ENCODE data around the gene SAFB2. TPM values are rescaled to one million over a fixed set of nuclear protein-coding genes. Genes with fewer than 3 reads are reported as not detected.

The SAFB2 gene
- total RNA-seq, 1 experiment from 2014 or later = 86.9 TPM

DNA sequence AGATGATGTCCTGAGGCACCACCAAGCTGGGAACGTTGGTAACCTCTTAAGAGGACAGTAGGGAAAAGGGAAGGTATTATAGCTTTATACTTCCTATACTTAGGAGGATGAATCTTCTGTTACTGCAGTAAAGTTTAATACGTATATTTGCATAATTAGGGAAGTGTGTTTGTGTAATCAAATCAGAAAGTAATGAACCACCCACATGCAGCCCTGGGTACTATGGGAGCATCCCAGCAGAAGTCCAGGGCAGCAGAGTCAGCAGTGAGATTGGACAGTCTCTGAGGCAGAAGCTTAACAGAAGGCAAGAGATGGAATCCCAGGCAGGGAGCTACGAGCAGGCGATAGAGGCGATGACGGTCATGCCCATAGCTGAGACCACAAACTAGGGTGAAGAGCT lies 12.9 kb upstream of the SAFB2 start:
- no TSS peak for BruUV-seq (replicated peaks)
- RAD21 ChIA-PET (ENCODE audit: low non-redundant PET in 1 of 2, low total read pairs in 2 of 2, uncharacterized antibody in 2 of 2, unreplicated experiment in 2 of 2) = no interaction called here
- no peak for TF ChIP-seq TCF7L2 (IDR thresholded peaks at IDR 0.05; ENCODE audit: borderline replicate concordance, extremely low read depth, insufficient read depth, insufficient read length)
- no peak for TF ChIP-seq EZH2 (IDR thresholded peaks at IDR 0.05)
- TF ChIP-seq CBX3 (IDR thresholded peaks at IDR 0.05; ENCODE audit: low read depth) = no peak
- TF ChIP-seq POLR2AphosphoS5 (IDR thresholded peaks at IDR 0.05; ENCODE audit: low read depth, low read length) = no peak
- TF ChIP-seq SP1 (IDR thresholded peaks at IDR 0.05; ENCODE audit: low read depth) = no peak

DNA sequence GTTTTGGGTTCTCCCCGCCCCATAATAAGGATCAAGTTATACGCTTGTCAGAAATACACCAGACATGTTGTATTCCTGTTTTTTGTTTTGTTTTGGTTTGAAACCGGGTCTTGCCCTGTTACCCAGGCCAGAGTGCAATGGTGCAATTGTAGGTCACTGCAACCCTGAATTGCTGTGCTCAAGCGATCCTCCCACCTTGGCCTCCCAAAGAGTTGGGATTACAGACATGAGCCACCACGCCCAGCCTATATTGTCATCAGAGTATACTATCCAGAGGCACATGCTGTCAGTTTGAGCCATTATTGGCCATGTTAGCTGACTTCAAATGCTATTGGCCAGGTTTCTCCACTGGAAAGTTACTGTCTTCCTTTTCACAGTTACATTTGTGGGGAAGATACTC lies 10.1 kb upstream of the SAFB2 start:
- no peaks in the 10 kb centered on the region for H3K9me3 ChIP-seq (ENCODE audit: control insufficient read depth in 1 of 2, insufficient read depth in 1 of 2, low read depth in 1 of 2, low read length in 2 of 2)
- no peaks in the 10 kb centered on the region for H3K4me1 ChIP-seq (ENCODE audit: control insufficient read depth in 1 of 2, insufficient read depth in 2 of 2, low read length in 2 of 2)
- H4K20me1 ChIP-seq (ENCODE audit: insufficient read depth) = peaks cover 64% of the 10 kb centered on the region
- CTCF ChIA-PET = no interaction called here
- peaks cover 100% of the 10 kb centered on the region for H3K79me2 ChIP-seq (ENCODE audit: insufficient read depth, low read length)
- no peak overlapping the region for H3K4me2 ChIP-seq (ENCODE audit: low read length)
- H3K27ac ChIP-seq (ENCODE audit: low read depth, low read length) = no peak overlapping the region
- BruUV-seq (replicated peaks) = no TSS peak
- H3K9me2 ChIP-seq (ENCODE audit: insufficient read depth) = no peaks in the 10 kb centered on the region
- POLR2A ChIA-PET = interaction anchor here (1.3 kb wide), 1 partner anchor 10 kb away, joined by 3 read pairs; the partner anchor contains the start of genes SAFB and SAFB2
- ATAC-seq (no peak), DNase-seq (ENCODE audit: low read depth, low spot score) (no peak)
- no peaks in the 10 kb centered on the region for H3K27me3 ChIP-seq (ENCODE audit: insufficient read depth, low read length)
- H3K36me3 ChIP-seq (ENCODE audit: control insufficient read depth in 1 of 2, insufficient read depth in 2 of 2, low read length in 2 of 2) = peaks cover 24 to 30% of the 10 kb centered on the region in 2 experiments
- TF ChIP-seq CEBPB (IDR thresholded peaks at IDR 0.05; ENCODE audit: low read depth) (no peak), ELF1 (IDR thresholded peaks at IDR 0.05; ENCODE audit: borderline replicate concordance, low read depth) (no peak), JUND (IDR thresholded peaks at IDR 0.05) (no peak), CBX3 (IDR thresholded peaks at IDR 0.05; ENCODE audit: low read depth) (no peak), SRF (IDR thresholded peaks at IDR 0.05; ENCODE audit: low read depth) (no peak)
- TF ChIP-seq, protein P1, sequence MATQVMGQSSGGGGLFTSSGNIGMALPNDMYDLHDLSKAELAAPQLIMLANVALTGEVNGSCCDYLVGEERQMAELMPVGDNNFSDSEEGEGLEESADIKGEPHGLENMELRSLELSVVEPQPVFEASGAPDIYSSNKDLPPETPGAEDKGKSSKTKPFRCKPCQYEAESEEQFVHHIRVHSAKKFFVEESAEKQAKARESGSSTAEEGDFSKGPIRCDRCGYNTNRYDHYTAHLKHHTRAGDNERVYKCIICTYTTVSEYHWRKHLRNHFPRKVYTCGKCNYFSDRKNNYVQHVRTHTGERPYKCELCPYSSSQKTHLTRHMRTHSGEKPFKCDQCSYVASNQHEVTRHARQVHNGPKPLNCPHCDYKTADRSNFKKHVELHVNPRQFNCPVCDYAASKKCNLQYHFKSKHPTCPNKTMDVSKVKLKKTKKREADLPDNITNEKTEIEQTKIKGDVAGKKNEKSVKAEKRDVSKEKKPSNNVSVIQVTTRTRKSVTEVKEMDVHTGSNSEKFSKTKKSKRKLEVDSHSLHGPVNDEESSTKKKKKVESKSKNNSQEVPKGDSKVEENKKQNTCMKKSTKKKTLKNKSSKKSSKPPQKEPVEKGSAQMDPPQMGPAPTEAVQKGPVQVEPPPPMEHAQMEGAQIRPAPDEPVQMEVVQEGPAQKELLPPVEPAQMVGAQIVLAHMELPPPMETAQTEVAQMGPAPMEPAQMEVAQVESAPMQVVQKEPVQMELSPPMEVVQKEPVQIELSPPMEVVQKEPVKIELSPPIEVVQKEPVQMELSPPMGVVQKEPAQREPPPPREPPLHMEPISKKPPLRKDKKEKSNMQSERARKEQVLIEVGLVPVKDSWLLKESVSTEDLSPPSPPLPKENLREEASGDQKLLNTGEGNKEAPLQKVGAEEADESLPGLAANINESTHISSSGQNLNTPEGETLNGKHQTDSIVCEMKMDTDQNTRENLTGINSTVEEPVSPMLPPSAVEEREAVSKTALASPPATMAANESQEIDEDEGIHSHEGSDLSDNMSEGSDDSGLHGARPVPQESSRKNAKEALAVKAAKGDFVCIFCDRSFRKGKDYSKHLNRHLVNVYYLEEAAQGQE (IDR thresholded peaks at IDR 0.05; ENCODE audit: low read depth) = no peak
- TF ChIP-seq, protein P2, sequence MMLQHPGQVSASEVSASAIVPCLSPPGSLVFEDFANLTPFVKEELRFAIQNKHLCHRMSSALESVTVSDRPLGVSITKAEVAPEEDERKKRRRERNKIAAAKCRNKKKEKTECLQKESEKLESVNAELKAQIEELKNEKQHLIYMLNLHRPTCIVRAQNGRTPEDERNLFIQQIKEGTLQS (IDR thresholded peaks at IDR 0.05) = no peak
- no peak overlapping the region for H3K9ac ChIP-seq (ENCODE audit: low read length)
- intact Hi-C loops (cut with micrococcal nuclease) = no loop called here
- RAD21 ChIA-PET (ENCODE audit: low non-redundant PET in 1 of 2, low total read pairs in 2 of 2, uncharacterized antibody in 2 of 2, unreplicated experiment in 2 of 2) = no interaction called here
- H3K4me3 ChIP-seq (replicated peaks in 1 of 2; ENCODE audit: low read depth in 1 of 2, low read length in 2 of 2) = no peak overlapping the region
- H2AFZ ChIP-seq (ENCODE audit: low read depth, low read length, poor library complexity, severe bottlenecking) = no peak overlapping the region

More for the DNA sequence above, 12.9 kb upstream of the SAFB2 start:
- Histone ChIP-seq H3K9ac (ENCODE audit: low read length) (no peak overlapping the region), H2AFZ (ENCODE audit: low read depth, low read length, poor library complexity, severe bottlenecking) (no peak overlapping the region), H3K4me3 (replicated peaks in 1 of 2; ENCODE audit: low read depth in 1 of 2, low read length in 2 of 2) (no peak overlapping the region), H3K9me3 (ENCODE audit: control insufficient read depth in 1 of 2, insufficient read depth in 1 of 2, low read depth in 1 of 2, low read length in 2 of 2) (no peaks in the 10 kb centered on the region), H4K20me1 (ENCODE audit: insufficient read depth) (peaks cover 52% of the 10 kb centered on the region), H3K27me3 (ENCODE audit: insufficient read depth, low read length) (no peaks in the 10 kb centered on the region), H3K4me1 (ENCODE audit: control insufficient read depth in 1 of 2, insufficient read depth in 2 of 2, low read length in 2 of 2) (no peaks in the 10 kb centered on the region), H3K9me2 (ENCODE audit: insufficient read depth) (no peaks in the 10 kb centered on the region), H3K4me2 (ENCODE audit: low read length) (no peak overlapping the region), H3K79me2 (ENCODE audit: insufficient read depth, low read length) (peaks cover 100% of the 10 kb centered on the region), H3K36me3 (ENCODE audit: control insufficient read depth in 1 of 2, insufficient read depth in 2 of 2, low read length in 2 of 2) (peaks cover 6% of the 10 kb centered on the region in 2 experiments; a peak in 2 of 4 replicates), H3K27ac (ENCODE audit: low read depth, low read length) (no peak overlapping the region)
- intact Hi-C loops (cut with micrococcal nuclease) = no loop called here
- DNase-seq (ENCODE audit: low read depth, low spot score) (no peak), ATAC-seq (no peak)
- ChIA-PET CTCF (no interaction called here), POLR2A (interaction anchor here (0.9 to 1.5 kb wide), 2 partner anchors 13 to 43 kb away, joined by 3 to 8 read pairs; partner anchors contain the start of genes SAFB and SAFB2)
